Measurements from ENCODE around the gene CDC14A.

Gene CDC14A

DNA sequence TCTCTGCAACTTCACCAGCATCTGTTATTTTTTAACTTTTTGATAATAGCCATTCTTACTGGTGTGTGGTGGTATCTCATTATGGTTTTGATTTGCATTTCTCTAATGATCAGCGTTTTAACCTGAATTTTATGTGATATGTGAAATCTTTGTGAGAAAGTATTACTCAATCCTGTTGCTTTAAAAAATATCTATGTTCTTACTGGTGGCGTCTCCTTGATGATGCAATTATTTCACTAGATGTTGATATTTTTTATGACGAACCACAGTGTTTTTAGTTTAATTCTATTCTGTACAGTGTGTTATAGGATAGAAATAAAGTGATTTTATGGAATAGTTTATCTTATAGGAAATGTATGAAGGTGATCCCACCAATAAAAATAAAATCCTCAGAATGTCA is 130.9 kb downstream of the CDC14A start:
- no peak overlapping the region for H4K8ac ChIP-seq (ENCODE audit: low read depth, low read length)
- H2BK120ac ChIP-seq (ENCODE audit: insufficient read depth, low read length, poor library complexity), result no peak overlapping the region
- H4K91ac ChIP-seq (ENCODE audit: low read depth, low read length), result no peak overlapping the region
- no peak overlapping the region for H3K23ac ChIP-seq (ENCODE audit: low read length)
- no peak overlapping the region for H3K9ac ChIP-seq (ENCODE audit: low read length)
- H3K27me3 ChIP-seq (ENCODE audit: insufficient read depth, low read length), result no peaks in the 10 kb centered on the region
- H3K27ac ChIP-seq (ENCODE audit: low read depth, low read length), result no peak overlapping the region
- no peak overlapping the region for H3K4me3 ChIP-seq (ENCODE audit: low read depth, low read length)
- H2BK12ac ChIP-seq (ENCODE audit: low read length), result no peak overlapping the region
- no peak overlapping the region for H2AK5ac ChIP-seq (ENCODE audit: low read length)
- H3K18ac ChIP-seq (ENCODE audit: low read length), result no peak overlapping the region
- DNase-seq, result no peak
- H4K12ac ChIP-seq (ENCODE audit: low read depth, low read length), result no peak overlapping the region
- no peak overlapping the region for H3K14ac ChIP-seq (ENCODE audit: low read length)
- H3K36me3 ChIP-seq (ENCODE audit: control insufficient read depth in 1 of 2, insufficient read depth in 2 of 2, low read length in 2 of 2), result no peaks in the 10 kb centered on the region
- H2BK5ac ChIP-seq (ENCODE audit: low read depth, low read length, poor library complexity), result no peak overlapping the region
- WGBS (ENCODE audit: extremely low coverage, insufficient coverage, insufficient read length), result no CpG with 5 or more reads among the region's 3 CpGs
- H2AFZ ChIP-seq (ENCODE audit: insufficient read depth, low read length, poor library complexity), result no peak overlapping the region
- H3K79me2 ChIP-seq (ENCODE audit: control insufficient read depth, insufficient read depth, low read length, poor library complexity), result no peaks in the 10 kb centered on the region
- H3K9me3 ChIP-seq (ENCODE audit: insufficient read depth, low read depth, low read length), result no peaks in the 10 kb centered on the region
- no peak overlapping the region for H3K4ac ChIP-seq (ENCODE audit: low read depth, low read length)
- no peaks in the 10 kb centered on the region for H3K4me1 ChIP-seq (ENCODE audit: control insufficient read depth in 1 of 2, insufficient read depth in 2 of 2, low read length in 2 of 2)
- no peak overlapping the region for H3K4me2 ChIP-seq (ENCODE audit: low read length)
- no peaks in the 10 kb centered on the region for H3K79me1 ChIP-seq (ENCODE audit: low read length)

DNA sequence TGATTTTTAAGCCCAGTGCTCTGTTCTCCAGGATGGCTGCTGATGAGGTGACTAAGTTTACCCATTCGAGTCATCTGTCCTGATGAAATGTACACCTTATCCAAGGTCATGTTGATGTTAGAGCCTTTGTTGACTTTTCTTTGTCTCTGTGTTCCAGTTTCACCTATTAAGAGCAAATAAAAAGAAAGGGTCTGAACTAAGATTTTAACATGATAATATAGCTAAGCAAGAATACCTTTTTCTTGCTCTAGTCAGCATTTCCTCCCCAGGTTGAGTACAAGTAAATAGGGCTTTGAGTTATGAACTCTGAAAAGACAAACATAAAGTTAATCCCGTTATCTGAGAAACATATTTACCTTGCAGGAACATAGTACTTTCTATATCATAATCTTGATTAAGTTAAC is 133.6 kb downstream of the CDC14A start:
- H3K4me2 ChIP-seq (ENCODE audit: low read length), result no peak overlapping the region
- H3K23ac ChIP-seq (ENCODE audit: low read length), result no peak overlapping the region
- no peak overlapping the region for H2AFZ ChIP-seq (ENCODE audit: insufficient read depth, low read length, poor library complexity)
- no peak for DNase-seq
- H3K27ac ChIP-seq (ENCODE audit: low read depth, low read length), result no peak overlapping the region
- no peak overlapping the region for H3K9ac ChIP-seq (ENCODE audit: low read length)
- no peak overlapping the region for H2BK5ac ChIP-seq (ENCODE audit: low read depth, low read length, poor library complexity)
- no peak overlapping the region for H2AK5ac ChIP-seq (ENCODE audit: low read length)
- H4K8ac ChIP-seq (ENCODE audit: low read depth, low read length), result no peak overlapping the region
- H3K79me2 ChIP-seq (ENCODE audit: control insufficient read depth, insufficient read depth, low read length, poor library complexity), result no peaks in the 10 kb centered on the region
- no peak overlapping the region for H3K4me3 ChIP-seq (ENCODE audit: low read depth, low read length)
- peaks cover 0 to 3% of the 10 kb centered on the region in 2 experiments for H3K36me3 ChIP-seq (ENCODE audit: control insufficient read depth in 1 of 2, insufficient read depth in 2 of 2, low read length in 2 of 2)
- no peak overlapping the region for H3K14ac ChIP-seq (ENCODE audit: low read length)
- no peaks in the 10 kb centered on the region for H3K79me1 ChIP-seq (ENCODE audit: low read length)
- H3K18ac ChIP-seq (ENCODE audit: low read length), result no peak overlapping the region
- H2BK12ac ChIP-seq (ENCODE audit: low read length), result no peak overlapping the region
- WGBS (ENCODE audit: extremely low coverage, insufficient coverage, insufficient read length), result no CpG with 5 or more reads among the region's 2 CpGs
- H3K9me3 ChIP-seq (ENCODE audit: insufficient read depth, low read depth, low read length), result no peaks in the 10 kb centered on the region
- H4K91ac ChIP-seq (ENCODE audit: low read depth, low read length), result no peak overlapping the region
- H4K12ac ChIP-seq (ENCODE audit: low read depth, low read length), result no peak overlapping the region
- H3K27me3 ChIP-seq (ENCODE audit: insufficient read depth, low read length), result no peaks in the 10 kb centered on the region
- no peaks in the 10 kb centered on the region for H3K4me1 ChIP-seq (ENCODE audit: control insufficient read depth in 1 of 2, insufficient read depth in 2 of 2, low read length in 2 of 2)
- H2BK120ac ChIP-seq (ENCODE audit: insufficient read depth, low read length, poor library complexity), result no peak overlapping the region
- H3K4ac ChIP-seq (ENCODE audit: low read depth, low read length), result no peak overlapping the region

DNA sequence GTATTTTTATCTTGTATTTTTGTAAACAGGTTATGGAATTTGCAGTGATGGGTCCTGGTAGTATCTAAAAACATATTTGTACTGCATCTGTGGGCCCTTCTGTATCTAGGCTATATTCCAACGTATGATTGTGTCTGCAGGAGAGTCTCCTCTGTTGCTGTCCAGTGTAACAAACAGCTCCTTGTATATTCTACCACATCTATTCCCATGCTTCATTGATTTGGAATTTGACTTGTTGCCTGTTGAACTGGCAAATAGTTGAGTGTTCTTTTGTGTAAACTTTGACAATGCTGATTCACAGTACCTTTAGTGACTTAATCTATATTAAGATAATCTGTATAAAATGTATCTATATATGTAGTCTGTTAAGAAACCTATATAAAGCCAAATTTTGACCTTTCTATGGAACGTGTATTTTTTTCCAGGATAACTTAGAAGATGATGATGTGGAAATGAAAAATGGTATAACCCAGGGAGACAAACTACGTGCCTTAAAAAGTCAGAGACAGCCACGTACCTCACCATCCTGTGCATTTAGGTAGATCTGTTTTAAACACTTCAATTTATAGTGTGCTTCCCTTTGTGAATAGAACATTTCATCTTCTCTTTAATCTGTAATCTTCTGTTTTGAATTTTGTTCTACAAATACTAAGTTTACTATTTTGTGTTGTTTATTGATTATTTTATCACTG is 142.2 kb downstream of the CDC14A start:
- H3K23ac ChIP-seq (ENCODE audit: low read length), result no peak overlapping the region

DNA sequence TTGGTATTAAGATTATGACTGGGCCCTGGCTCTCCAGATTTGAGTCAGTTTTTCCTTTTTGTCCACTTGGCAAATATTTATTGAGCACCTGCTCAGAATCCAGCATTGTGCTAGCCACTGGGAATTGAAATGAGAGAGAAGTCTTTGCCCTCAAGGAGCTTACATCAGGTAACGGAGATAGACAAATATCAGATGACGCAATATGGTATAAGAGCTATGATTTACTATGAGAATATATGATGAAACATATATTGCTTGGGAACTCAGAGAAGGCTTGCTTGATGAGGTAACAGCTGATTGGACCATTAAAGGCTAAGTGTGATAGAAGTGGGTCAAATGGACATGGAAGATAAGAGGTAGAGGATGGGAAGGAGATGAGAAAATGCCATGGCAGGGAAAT is 144.6 kb downstream of the CDC14A start:
- no peak overlapping the region for H2BK12ac ChIP-seq (ENCODE audit: low read length)
- no peak overlapping the region for H2BK120ac ChIP-seq (ENCODE audit: insufficient read depth, low read length, poor library complexity)
- no peak overlapping the region for H3K27ac ChIP-seq (ENCODE audit: low read depth, low read length)
- H4K12ac ChIP-seq (ENCODE audit: low read depth, low read length), result no peak overlapping the region
- H3K9ac ChIP-seq (ENCODE audit: low read length), result no peak overlapping the region
- WGBS (ENCODE audit: extremely low coverage, insufficient coverage, insufficient read length), result no CpG with 5 or more reads among the region's 2 CpGs
- no peak overlapping the region for H3K4me2 ChIP-seq (ENCODE audit: low read length)
- H4K91ac ChIP-seq (ENCODE audit: low read depth, low read length), result no peak overlapping the region
- H3K14ac ChIP-seq (ENCODE audit: low read length), result no peak overlapping the region
- no peak overlapping the region for H2AK5ac ChIP-seq (ENCODE audit: low read length)
- no peak overlapping the region for H2AFZ ChIP-seq (ENCODE audit: insufficient read depth, low read length, poor library complexity)
- no peak overlapping the region for H2BK5ac ChIP-seq (ENCODE audit: low read depth, low read length, poor library complexity)
- no peaks in the 10 kb centered on the region for H3K27me3 ChIP-seq (ENCODE audit: insufficient read depth, low read length)
- DNase-seq, result no peak
- no peak overlapping the region for H3K18ac ChIP-seq (ENCODE audit: low read length)
- H4K8ac ChIP-seq (ENCODE audit: low read depth, low read length), result no peak overlapping the region
- peaks cover 13 to 17% of the 10 kb centered on the region in 2 experiments for H3K36me3 ChIP-seq (ENCODE audit: control insufficient read depth in 1 of 2, insufficient read depth in 2 of 2, low read length in 2 of 2)
- H3K4me1 ChIP-seq (ENCODE audit: control insufficient read depth in 1 of 2, insufficient read depth in 2 of 2, low read length in 2 of 2), result no peaks in the 10 kb centered on the region
- H3K23ac ChIP-seq (ENCODE audit: low read length), result no peak overlapping the region
- no peak overlapping the region for H3K4me3 ChIP-seq (ENCODE audit: low read depth, low read length)
- H3K9me3 ChIP-seq (ENCODE audit: insufficient read depth, low read depth, low read length), result no peaks in the 10 kb centered on the region
- H3K79me1 ChIP-seq (ENCODE audit: low read length), result no peaks in the 10 kb centered on the region
- no peak overlapping the region for H3K4ac ChIP-seq (ENCODE audit: low read depth, low read length)
- H3K79me2 ChIP-seq (ENCODE audit: control insufficient read depth, insufficient read depth, low read length, poor library complexity), result no peaks in the 10 kb centered on the region

More for the DNA sequence above, 142.2 kb downstream of the CDC14A start:
- no peak overlapping the region for H3K9ac ChIP-seq (ENCODE audit: low read length)
- no peak overlapping the region for H3K27ac ChIP-seq (ENCODE audit: low read depth, low read length)
- H2BK5ac ChIP-seq (ENCODE audit: low read depth, low read length, poor library complexity), result no peak overlapping the region
- H4K12ac ChIP-seq (ENCODE audit: low read depth, low read length), result no peak overlapping the region
- WGBS (ENCODE audit: extremely low coverage, insufficient coverage, insufficient read length), result no CpG with 5 or more reads among the region's 4 CpGs
- H3K4me2 ChIP-seq (ENCODE audit: low read length), result no peak overlapping the region
- H2BK12ac ChIP-seq (ENCODE audit: low read length), result no peak overlapping the region
- no peak overlapping the region for H4K8ac ChIP-seq (ENCODE audit: low read depth, low read length)
- H3K9me3 ChIP-seq (ENCODE audit: insufficient read depth, low read depth, low read length), result no peaks in the 10 kb centered on the region
- no peaks in the 10 kb centered on the region for H3K79me2 ChIP-seq (ENCODE audit: control insufficient read depth, insufficient read depth, low read length, poor library complexity)
- no peak overlapping the region for H3K14ac ChIP-seq (ENCODE audit: low read length)
- no peak overlapping the region for H3K4me3 ChIP-seq (ENCODE audit: low read depth, low read length)
- H3K4ac ChIP-seq (ENCODE audit: low read depth, low read length), result no peak overlapping the region
- no peaks in the 10 kb centered on the region for H3K4me1 ChIP-seq (ENCODE audit: control insufficient read depth in 1 of 2, insufficient read depth in 2 of 2, low read length in 2 of 2)
- H2AK5ac ChIP-seq (ENCODE audit: low read length), result no peak overlapping the region
- H3K36me3 ChIP-seq (ENCODE audit: control insufficient read depth in 1 of 2, insufficient read depth in 2 of 2, low read length in 2 of 2), result peaks cover 9 to 16% of the 10 kb centered on the region in 2 experiments
- H2AFZ ChIP-seq (ENCODE audit: insufficient read depth, low read length, poor library complexity), result no peak overlapping the region
- H3K18ac ChIP-seq (ENCODE audit: low read length), result no peak overlapping the region
- no peak overlapping the region for H4K91ac ChIP-seq (ENCODE audit: low read depth, low read length)
- DNase-seq, result no peak
- H2BK120ac ChIP-seq (ENCODE audit: insufficient read depth, low read length, poor library complexity), result no peak overlapping the region
- no peaks in the 10 kb centered on the region for H3K27me3 ChIP-seq (ENCODE audit: insufficient read depth, low read length)
- H3K79me1 ChIP-seq (ENCODE audit: low read length), result no peaks in the 10 kb centered on the region
